AG04450 (cell line): ENCODE data around the gene ELOVL4. TPM values are rescaled to one million over a fixed set of nuclear protein-coding genes. Genes with fewer than 3 reads are reported as not detected.

ENCODE experiments used
- CTCF ChIA-PET: fragments of 300-600, 350-600 bp; formaldehyde crosslinking; extraction: SDS; loops from one replicate; lab custom pipeline; 2022; ENCODE audit warnings: antibody characterized with exemption, inconsistent platforms; lab: Charles Lee
- POLR2A ChIA-PET: fragments of 350-600 bp; formaldehyde crosslinking; extraction: SDS; loops from one replicate; lab custom pipeline; 2021; ENCODE audit warnings: antibody characterized with exemption, inconsistent platforms; lab: Yijun Ruan, JAX
- DNase-seq: peaks from one replicate; pipeline ENCODE4 v3.0.0-alpha.2; 2011; ENCODE audit warnings: low read depth, low spot score
- H3K27ac ChIP-seq: one replicate; pipeline ENCODE4 v1.5.1; 2012; ENCODE audit warnings: low read depth, low read length, control low read depth
- H3K27me3 ChIP-seq: one replicate; pipeline ENCODE4 v1.6.0; 2012; ENCODE audit warnings: low read length; ENCODE audit not compliant: control insufficient read depth, insufficient read depth
- H3K4me3 ChIP-seq: 2 replicates; pipeline ENCODE4 v1.5.1; 2011; ENCODE audit warnings: mild to moderate bottlenecking, low read depth, low read length, control low read depth
- H3K9me3 ChIP-seq: 2 replicates; pipeline ENCODE4 v1.5.1; 2012; ENCODE audit warnings: low read length; ENCODE audit not compliant: control insufficient read depth, insufficient read depth
- polyA plus RNA-seq: library from polyadenylated mRNA; depleted of rRNA; stranded (reverse); fragments of >200 nt; gene quantifications from 2 replicates; pipeline ENCODE4 v1.2.3, GENCODE V29; 2011
- TF ChIP-seq, protein P1 (sequence below): IDR thresholded peaks from 2 replicates; pipeline ENCODE4 v1.5.1; 2011; ENCODE audit warnings: low read depth, low read length, control low read depth, inconsistent platforms

The ELOVL4 gene
- polyA plus RNA-seq, 1 experiment = 3.3 TPM

- TF ChIP-seq, protein P1, sequence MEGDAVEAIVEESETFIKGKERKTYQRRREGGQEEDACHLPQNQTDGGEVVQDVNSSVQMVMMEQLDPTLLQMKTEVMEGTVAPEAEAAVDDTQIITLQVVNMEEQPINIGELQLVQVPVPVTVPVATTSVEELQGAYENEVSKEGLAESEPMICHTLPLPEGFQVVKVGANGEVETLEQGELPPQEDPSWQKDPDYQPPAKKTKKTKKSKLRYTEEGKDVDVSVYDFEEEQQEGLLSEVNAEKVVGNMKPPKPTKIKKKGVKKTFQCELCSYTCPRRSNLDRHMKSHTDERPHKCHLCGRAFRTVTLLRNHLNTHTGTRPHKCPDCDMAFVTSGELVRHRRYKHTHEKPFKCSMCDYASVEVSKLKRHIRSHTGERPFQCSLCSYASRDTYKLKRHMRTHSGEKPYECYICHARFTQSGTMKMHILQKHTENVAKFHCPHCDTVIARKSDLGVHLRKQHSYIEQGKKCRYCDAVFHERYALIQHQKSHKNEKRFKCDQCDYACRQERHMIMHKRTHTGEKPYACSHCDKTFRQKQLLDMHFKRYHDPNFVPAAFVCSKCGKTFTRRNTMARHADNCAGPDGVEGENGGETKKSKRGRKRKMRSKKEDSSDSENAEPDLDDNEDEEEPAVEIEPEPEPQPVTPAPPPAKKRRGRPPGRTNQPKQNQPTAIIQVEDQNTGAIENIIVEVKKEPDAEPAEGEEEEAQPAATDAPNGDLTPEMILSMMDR = no peak
- H3K27me3 ChIP-seq = no peaks in the 10 kb centered on the region
- DNase-seq = no peak
- no peak overlapping the region for H3K27ac ChIP-seq
- no peaks in the 10 kb centered on the region for H3K9me3 ChIP-seq
- ChIA-PET POLR2A (no interaction called here), CTCF (no interaction called here)
- no peak overlapping the region for H3K4me3 ChIP-seq
These were observed 19.8 kb upstream of the ELOVL4 start for GRCh38 chr6:79967178-79967577.

DNA sequence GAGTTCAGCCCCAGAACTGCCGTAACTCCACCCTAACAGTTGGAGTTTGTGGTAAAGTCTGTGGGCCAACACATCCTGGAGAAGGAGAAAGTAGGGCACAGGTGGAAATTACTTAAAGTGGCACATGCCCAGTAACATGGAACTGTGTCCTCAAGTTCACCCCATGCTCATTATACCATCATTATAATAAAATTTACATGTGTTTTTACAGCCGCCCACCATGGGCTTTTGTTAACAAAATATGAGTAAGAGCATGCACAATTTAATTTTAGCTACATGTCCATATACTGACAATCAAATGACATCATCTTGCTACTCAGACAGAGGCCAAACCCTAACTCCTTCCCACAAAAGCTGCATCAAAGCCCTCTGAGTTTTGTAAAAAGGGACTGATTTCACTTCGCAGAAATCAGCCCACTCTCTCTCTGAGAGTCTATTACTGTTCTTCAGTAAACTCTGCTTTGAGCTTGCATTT is 17.3 kb upstream of the ELOVL4 start:
- ChIA-PET CTCF (interaction anchor here (2.3 kb wide), 1 partner anchor 15 kb away, joined by 8 read pairs; no protein-coding TSS in a partner anchor), POLR2A (no interaction called here)
- Histone ChIP-seq H3K4me3 (no peak overlapping the region), H3K9me3 (no peaks in the 10 kb centered on the region), H3K27ac (no peak overlapping the region), H3K27me3 (no peaks in the 10 kb centered on the region)
- TF ChIP-seq, protein P1 = no peak
- no peak for DNase-seq

- POLR2A ChIA-PET = interaction anchor here (0.7 kb wide), 1 partner anchor 10 kb away, joined by 3 read pairs; no protein-coding TSS in a partner anchor
These were observed 7.5 kb upstream of the ELOVL4 start for GRCh38 chr6:79954849-79955248.

GRCh38 chr6:79949233-79949632 is 1.9 kb upstream of the ELOVL4 start:
- CTCF ChIA-PET = interaction anchor here (0.6 to 2.7 kb wide), 44 partner anchors 9 to 265 kb away, joined by 3 to 78 read pairs (median 4); partner anchors contain the start of genes BCKDHB and TTK
- Histone ChIP-seq H3K4me3 (no peak overlapping the region), H3K27me3 (peaks cover 6% of the 10 kb centered on the region), H3K9me3 (no peaks in the 10 kb centered on the region), H3K27ac (no peak overlapping the region)
- TF ChIP-seq, protein P1 = peak; percentile 72
- POLR2A ChIA-PET = interaction anchor here (0.6 kb wide), 1 partner anchor 98 kb away, joined by 4 read pairs; no protein-coding TSS in a partner anchor
- peak; percentile 23 for DNase-seq

More at GRCh38 chr6:79954849-79955248, 7.5 kb upstream of the ELOVL4 start:
- CTCF ChIA-PET = no interaction called here
- DNase-seq = no peak
- Histone ChIP-seq H3K9me3 (no peaks in the 10 kb centered on the region), H3K27me3 (peaks cover 4% of the 10 kb centered on the region), H3K4me3 (no peak overlapping the region), H3K27ac (no peak overlapping the region)
- TF ChIP-seq, protein P1 = no peak
